ENCODE measurements around the gene ENTPD2.

Gene ENTPD2

DNA sequence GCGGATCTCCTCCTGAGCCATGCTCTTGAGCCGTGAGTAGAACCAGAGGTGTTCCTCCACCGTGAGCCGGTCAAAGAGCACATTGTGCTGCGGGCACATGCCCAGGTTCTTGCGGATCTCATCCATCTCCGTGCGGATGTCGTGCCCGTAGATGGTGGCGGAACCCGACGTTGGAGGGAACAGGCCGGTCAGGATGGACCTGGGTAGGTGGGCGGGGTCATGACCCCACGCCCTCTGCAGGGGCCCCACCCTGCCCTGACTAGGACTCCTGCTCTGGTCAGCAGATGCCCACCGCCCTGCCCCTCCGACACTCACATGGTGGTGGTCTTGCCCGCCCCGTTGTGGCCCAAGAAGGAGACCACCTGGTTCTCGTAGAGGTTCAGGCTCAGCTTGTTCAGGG, 37.9 kb downstream of the ENTPD2 start:
- Mint-ChIP-seq H3K27ac (no peak overlapping the region), H3K27me3 (ENCODE audit: low read depth) (no peaks in the 10 kb centered on the region), H3K4me3 (no peak overlapping the region), H3K36me3 (ENCODE audit: low read depth) (peaks cover 3% of the 10 kb centered on the region), H3K4me1 (ENCODE audit: low read depth) (no peaks in the 10 kb centered on the region), H3K9me3 (no peaks in the 10 kb centered on the region)

DNA sequence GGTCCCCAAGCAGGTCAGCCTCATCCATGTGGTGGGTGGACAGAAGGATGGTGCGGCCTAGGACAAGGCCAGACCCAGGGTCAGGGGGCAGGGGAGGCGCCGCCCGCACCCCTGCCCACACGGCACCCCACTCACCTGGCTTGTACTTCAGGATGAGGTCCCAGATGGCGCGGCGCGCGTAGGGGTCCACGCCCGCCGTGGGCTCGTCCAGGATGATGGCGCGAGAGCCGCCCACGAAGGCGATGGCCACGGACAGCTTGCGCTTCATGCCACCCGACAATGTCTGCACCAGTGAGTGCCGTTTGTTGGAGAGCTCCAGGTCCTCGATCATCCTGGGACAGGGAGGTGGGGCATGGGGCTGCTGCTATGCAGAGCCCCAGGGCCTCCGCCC, 38.3 kb downstream of the ENTPD2 start:
- Mint-ChIP-seq H3K27me3 (ENCODE audit: low read depth) (no peaks in the 10 kb centered on the region), H3K4me3 (no peak overlapping the region), H3K36me3 (ENCODE audit: low read depth) (peaks cover 3% of the 10 kb centered on the region), H3K4me1 (ENCODE audit: low read depth) (no peaks in the 10 kb centered on the region), H3K27ac (no peak overlapping the region), H3K9me3 (no peaks in the 10 kb centered on the region)

DNA sequence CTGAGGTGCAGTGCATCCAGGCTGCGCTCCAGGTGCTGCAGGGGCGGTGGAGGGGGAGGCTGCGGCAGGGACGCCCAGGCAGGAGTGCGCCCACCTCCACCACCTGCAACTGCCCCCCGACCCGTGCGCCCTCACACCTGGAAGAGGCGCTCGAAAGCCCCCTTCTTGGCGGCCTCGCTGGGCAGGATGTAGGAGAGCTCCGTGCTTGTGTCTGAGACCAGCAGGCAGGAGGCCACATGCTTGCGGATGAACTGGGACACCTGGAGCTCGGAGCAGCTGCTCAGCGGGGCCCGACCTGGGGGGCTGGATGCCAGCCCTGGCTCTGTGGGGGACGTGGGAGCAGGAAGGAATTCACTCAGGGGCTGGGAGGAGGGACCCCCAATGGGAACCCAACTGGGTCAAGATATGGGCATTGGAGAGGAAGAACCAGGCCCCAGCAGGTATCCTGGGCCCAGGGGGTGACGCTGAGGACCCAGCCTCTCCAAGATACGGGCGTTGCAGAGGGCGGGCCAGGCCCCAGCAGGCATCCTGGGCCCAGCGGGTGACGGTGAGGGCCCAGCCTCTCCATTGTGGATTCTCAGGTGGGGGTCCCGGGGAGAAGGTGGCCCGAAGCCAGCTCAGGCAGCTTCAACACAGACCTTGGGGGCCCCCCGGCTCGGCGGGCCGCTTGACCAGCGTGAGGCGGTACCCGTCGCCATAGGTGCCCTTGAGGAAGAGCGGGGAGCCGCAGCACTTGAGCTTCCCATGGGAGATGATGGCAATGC, 38.9 kb downstream of the ENTPD2 start:
- no peaks in the 10 kb centered on the region for H3K4me1 Mint-ChIP-seq (ENCODE audit: low read depth)
- H3K36me3 Mint-ChIP-seq (ENCODE audit: low read depth) = peaks cover 3% of the 10 kb centered on the region
- no peaks in the 10 kb centered on the region for H3K27me3 Mint-ChIP-seq (ENCODE audit: low read depth)
- no peak overlapping the region for H3K27ac Mint-ChIP-seq
- no peaks in the 10 kb centered on the region for H3K9me3 Mint-ChIP-seq
- H3K4me3 Mint-ChIP-seq = no peak overlapping the region

GRCh38 chr9:137014166-137014565, 39.7 kb downstream of the ENTPD2 start:
- H3K9me3 Mint-ChIP-seq = no peaks in the 10 kb centered on the region
- H3K27me3 Mint-ChIP-seq (ENCODE audit: low read depth) = no peaks in the 10 kb centered on the region
- H3K36me3 Mint-ChIP-seq (ENCODE audit: low read depth) = peaks cover 3% of the 10 kb centered on the region
- H3K4me1 Mint-ChIP-seq (ENCODE audit: low read depth) = no peaks in the 10 kb centered on the region
- no peak overlapping the region for H3K4me3 Mint-ChIP-seq
- H3K27ac Mint-ChIP-seq = no peak overlapping the region

DNA sequence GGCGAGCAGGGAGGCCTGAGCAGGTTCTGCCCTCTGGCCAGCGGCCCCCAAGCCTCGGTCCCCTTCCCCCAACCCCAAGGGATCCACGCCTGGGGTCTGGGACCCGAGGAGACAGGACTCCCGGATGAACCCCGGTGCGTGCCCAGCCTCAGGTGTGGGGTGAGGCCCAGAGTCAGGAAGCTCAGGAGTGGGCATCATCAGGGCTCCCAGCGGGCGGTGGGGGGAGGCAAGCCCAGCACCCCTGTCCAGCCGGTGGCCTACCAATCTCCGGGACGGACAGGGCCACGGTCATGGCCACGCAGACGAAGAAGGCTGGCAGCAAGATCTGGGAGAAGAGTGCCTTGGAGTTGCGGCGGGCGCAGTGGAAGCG, 40.3 kb downstream of the ENTPD2 start:
- Mint-ChIP-seq H3K4me1 (ENCODE audit: low read depth) (no peaks in the 10 kb centered on the region), H3K36me3 (ENCODE audit: low read depth) (peaks cover 3% of the 10 kb centered on the region), H3K9me3 (no peaks in the 10 kb centered on the region), H3K27ac (no peak overlapping the region), H3K4me3 (no peak overlapping the region), H3K27me3 (ENCODE audit: low read depth) (no peaks in the 10 kb centered on the region)

- H3K9me3 Mint-ChIP-seq = no peaks in the 10 kb centered on the region
Measured at GRCh38 chr9:137012694-137013570, 40.9 kb downstream of the ENTPD2 start.

GRCh38 chr9:137011907-137012675, 41.8 kb downstream of the ENTPD2 start:
- peaks cover 3% of the 10 kb centered on the region for H3K36me3 Mint-ChIP-seq (ENCODE audit: low read depth)
- no peaks in the 10 kb centered on the region for H3K9me3 Mint-ChIP-seq
- no peaks in the 10 kb centered on the region for H3K4me1 Mint-ChIP-seq (ENCODE audit: low read depth)
- no peak overlapping the region for H3K4me3 Mint-ChIP-seq
- H3K27ac Mint-ChIP-seq = no peak overlapping the region
- no peaks in the 10 kb centered on the region for H3K27me3 Mint-ChIP-seq (ENCODE audit: low read depth)

More at GRCh38 chr9:137012694-137013570, 40.9 kb downstream of the ENTPD2 start:
- H3K4me3 Mint-ChIP-seq = no peak overlapping the region
- H3K27ac Mint-ChIP-seq = no peak overlapping the region
- H3K36me3 Mint-ChIP-seq (ENCODE audit: low read depth) = peaks cover 3% of the 10 kb centered on the region
- H3K27me3 Mint-ChIP-seq (ENCODE audit: low read depth) = no peaks in the 10 kb centered on the region
- no peaks in the 10 kb centered on the region for H3K4me1 Mint-ChIP-seq (ENCODE audit: low read depth)

DNA sequence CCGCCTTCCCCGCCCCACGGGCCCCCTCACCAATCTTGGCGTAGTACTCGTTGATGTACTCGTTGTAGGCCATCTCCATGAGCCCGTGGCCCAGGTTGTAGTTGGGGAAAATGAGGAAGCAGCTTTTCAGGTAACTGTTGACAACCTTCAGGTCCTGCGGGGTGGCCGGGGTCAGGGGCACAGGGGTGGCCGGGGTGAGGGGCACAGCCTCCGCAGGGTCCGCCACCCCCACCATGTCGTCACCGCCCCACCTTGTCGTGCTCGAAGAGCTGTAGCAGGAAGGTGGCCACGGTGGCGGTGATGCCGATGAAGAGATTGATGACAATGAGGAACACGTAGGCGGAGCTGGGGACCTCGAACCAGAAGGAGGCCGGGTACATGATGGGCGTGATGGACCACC, 42.7 kb downstream of the ENTPD2 start:
- Mint-ChIP-seq H3K27ac (no peak overlapping the region), H3K36me3 (ENCODE audit: low read depth) (no peaks in the 10 kb centered on the region), H3K27me3 (ENCODE audit: low read depth) (no peaks in the 10 kb centered on the region), H3K9me3 (no peaks in the 10 kb centered on the region), H3K4me3 (no peak overlapping the region), H3K4me1 (ENCODE audit: low read depth) (no peaks in the 10 kb centered on the region)

GRCh38 chr9:137009938-137010732, 43.7 kb downstream of the ENTPD2 start:
- H3K36me3 Mint-ChIP-seq (ENCODE audit: low read depth) = no peaks in the 10 kb centered on the region
- no peaks in the 10 kb centered on the region for H3K4me1 Mint-ChIP-seq (ENCODE audit: low read depth)
- H3K27ac Mint-ChIP-seq = no peak overlapping the region
- no peak overlapping the region for H3K4me3 Mint-ChIP-seq
- H3K9me3 Mint-ChIP-seq = no peaks in the 10 kb centered on the region
- H3K27me3 Mint-ChIP-seq (ENCODE audit: low read depth) = no peaks in the 10 kb centered on the region

- H3K36me3 Mint-ChIP-seq (ENCODE audit: low read depth) = no peaks in the 10 kb centered on the region
- H3K4me3 Mint-ChIP-seq = no peak overlapping the region
- H3K27me3 Mint-ChIP-seq (ENCODE audit: low read depth) = no peaks in the 10 kb centered on the region
- peaks cover 2% of the 10 kb centered on the region for H3K4me1 Mint-ChIP-seq (ENCODE audit: low read depth)
- H3K27ac Mint-ChIP-seq = no peak overlapping the region
- H3K9me3 Mint-ChIP-seq = no peaks in the 10 kb centered on the region
Measured at GRCh38 chr9:137009217-137009616, 44.6 kb downstream of the ENTPD2 start.

DNA sequence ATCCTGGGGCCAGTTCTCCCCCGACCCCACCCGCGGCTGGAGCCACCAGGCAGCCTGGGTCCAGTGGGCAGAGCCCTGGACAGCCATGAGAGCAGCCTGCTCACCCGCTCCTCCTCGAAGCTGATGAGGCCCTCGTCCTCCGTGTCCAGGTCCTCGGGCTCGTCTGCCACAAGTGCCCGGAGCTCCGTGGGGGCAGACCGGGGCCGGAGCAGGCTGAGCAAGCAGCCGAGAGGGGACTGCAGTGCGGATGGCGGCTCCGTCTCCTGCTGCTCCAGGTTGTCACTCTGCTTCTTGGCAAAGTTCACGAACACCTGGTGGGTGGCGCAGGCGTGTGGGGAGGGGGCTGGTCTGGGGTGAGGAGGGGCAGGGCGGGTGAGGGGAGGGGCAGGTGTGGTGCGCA, 45.5 kb downstream of the ENTPD2 start:
- Mint-ChIP-seq H3K4me1 (ENCODE audit: low read depth) (peaks cover 2% of the 10 kb centered on the region), H3K27me3 (ENCODE audit: low read depth) (no peaks in the 10 kb centered on the region), H3K27ac (no peak overlapping the region), H3K4me3 (no peak overlapping the region), H3K36me3 (ENCODE audit: low read depth) (no peaks in the 10 kb centered on the region), H3K9me3 (no peaks in the 10 kb centered on the region)

GRCh38 chr9:137007816-137008270, 46.0 kb downstream of the ENTPD2 start:
- Mint-ChIP-seq H3K4me3 (no peak overlapping the region), H3K27me3 (ENCODE audit: low read depth) (no peaks in the 10 kb centered on the region), H3K36me3 (ENCODE audit: low read depth) (no peaks in the 10 kb centered on the region), H3K27ac (no peak overlapping the region), H3K4me1 (ENCODE audit: low read depth) (peaks cover 2% of the 10 kb centered on the region), H3K9me3 (no peaks in the 10 kb centered on the region)

DNA sequence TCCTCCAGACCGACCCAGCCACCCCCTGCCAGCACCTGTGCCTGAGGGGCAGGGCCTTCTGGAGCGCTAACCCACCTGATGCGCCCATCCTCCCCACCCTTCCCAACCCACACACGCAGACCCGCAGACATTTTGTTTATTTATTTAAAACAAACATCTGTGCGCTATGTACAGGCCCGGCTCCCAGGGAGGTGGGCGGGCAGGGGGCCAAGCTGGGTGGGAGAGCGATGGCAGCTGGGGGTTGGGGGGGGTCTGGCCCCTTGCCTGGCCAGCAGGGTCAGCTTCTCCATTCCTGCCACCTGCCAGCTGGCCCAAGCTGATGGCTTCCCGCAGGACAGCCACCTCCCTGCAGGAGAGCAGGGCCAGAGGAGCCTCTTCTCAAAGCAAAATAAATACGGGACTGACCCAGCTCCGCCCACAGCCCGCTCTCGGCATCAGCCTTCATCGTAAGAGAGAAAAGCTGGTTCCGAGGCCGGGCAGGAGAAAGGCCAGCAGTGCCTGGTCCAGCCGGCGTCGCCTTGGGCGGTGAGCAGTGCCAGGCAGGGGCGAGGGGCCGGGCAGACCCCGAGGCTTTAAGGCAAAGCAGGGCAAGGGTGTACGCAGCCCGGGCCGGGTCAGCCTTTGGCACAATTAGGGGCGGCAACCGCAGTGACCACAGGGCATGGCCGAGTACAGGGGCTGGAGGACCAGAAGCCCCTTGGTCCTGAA, 46.6 kb downstream of the ENTPD2 start:
- Mint-ChIP-seq H3K27me3 (ENCODE audit: low read depth) (no peaks in the 10 kb centered on the region), H3K27ac (no peak overlapping the region), H3K4me3 (no peak overlapping the region), H3K4me1 (ENCODE audit: low read depth) (peaks cover 2% of the 10 kb centered on the region), H3K36me3 (ENCODE audit: low read depth) (no peaks in the 10 kb centered on the region), H3K9me3 (no peaks in the 10 kb centered on the region)
